Muscle of leg (tissue), 11 donors: ENCODE results near the gene SRC. TPM values are rescaled to one million over a fixed set of nuclear protein-coding genes. Genes with fewer than 3 reads are reported as not detected.

ENCODE experiments used
- DNase-seq: peaks from one replicate; pipeline ENCODE4 v3.0.0; 2013
- H3K27ac ChIP-seq: one replicate; pipeline ENCODE4 v1.5.1; 2013; ENCODE audit warnings: mild to moderate bottlenecking, low read length, control low read depth
- H3K27me3 ChIP-seq: one replicate; pipeline ENCODE4 v1.6.1; 2013; ENCODE audit warnings: low read length; ENCODE audit not compliant: control insufficient read depth, insufficient read depth
- H3K36me3 ChIP-seq: one replicate; pipeline ENCODE4 v1.6.1; 2013; ENCODE audit warnings: low read length; ENCODE audit not compliant: control insufficient read depth, insufficient read depth
- H3K4me1 ChIP-seq: one replicate; pipeline ENCODE4 v1.6.1; 2013; ENCODE audit warnings: low read length; ENCODE audit not compliant: control insufficient read depth, insufficient read depth
- H3K4me3 ChIP-seq: one replicate; pipeline ENCODE4 v1.5.1; 2013; ENCODE audit warnings: low read length, control low read depth
- H3K9me3 ChIP-seq: replicated peaks from 2 replicates; pipeline ENCODE4 v1.6.1; 2013; ENCODE audit warnings: low read depth, low read length; ENCODE audit not compliant: control insufficient read depth
- WGBS: methylation state at CpG from one replicate; pipeline ENCODE4 v1.1.5; 2013; ENCODE audit warnings: missing lambda C conversion rate; ENCODE audit not compliant: insufficient coverage; 5-methylcytosine and 5-hydroxymethylcytosine counted together
- polyA plus RNA-seq, 8 donors: library from polyadenylated mRNA; unstranded; fragments of 120-200 nt; gene quantifications; one replicate each; pipeline versions ENCODE4 v1.2.1 to v1.2.3, GENCODE V29; 2013; ENCODE audit warnings: inconsistent platforms in 1 of 8, low replicate concordance in 1 of 8; ENCODE audit not compliant: insufficient read length in 8 of 8, insufficient read depth in 1 of 8
- total RNA-seq: library from RNA; stranded (reverse); fragments of 120-200 nt; gene quantifications from one replicate; pipeline ENCODE4 v1.2.4, GENCODE V29; 2013

Gene SRC
- total and polyA plus RNA-seq, 9 donors, result 8.6 to 25.4 (median 16.6) TPM

DNA sequence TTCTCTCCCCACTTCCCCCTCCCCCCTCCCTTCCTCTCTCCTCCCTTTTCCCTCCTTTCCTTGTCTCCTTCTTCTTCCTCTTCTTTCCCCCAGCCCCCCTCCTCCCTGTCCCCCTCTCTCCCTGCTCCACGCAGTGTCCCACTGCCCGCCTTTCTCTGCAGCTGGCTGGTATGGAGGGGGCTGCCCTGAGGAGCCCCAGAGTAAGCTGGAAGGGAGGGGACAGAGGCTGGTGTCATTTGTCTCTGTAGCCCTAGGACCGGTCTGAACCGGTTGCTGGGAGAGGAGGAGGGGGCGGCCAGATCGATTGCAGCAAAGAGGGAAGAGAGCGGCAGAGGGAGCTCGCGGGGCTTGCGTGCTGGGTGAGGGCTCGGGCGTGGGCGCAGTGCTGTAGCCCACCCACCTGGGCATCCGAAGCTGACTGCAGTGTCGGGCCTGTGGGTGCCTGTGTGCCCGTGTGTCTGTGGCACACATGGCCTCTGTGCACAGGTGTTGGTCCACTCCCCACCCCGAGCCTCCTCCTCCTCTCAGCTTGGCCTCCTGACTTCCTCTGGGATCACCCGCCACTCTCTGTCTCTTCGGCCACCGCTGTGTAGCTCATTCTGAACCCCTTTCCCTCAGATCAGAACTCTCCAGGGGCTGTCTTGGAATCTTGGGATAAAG is 50.6 kb downstream of the SRC start:
- Histone ChIP-seq H3K36me3 (peaks cover 37% of the 10 kb centered on the region), H3K9me3 (no peaks in the 10 kb centered on the region), H3K27ac (peak overlapping the region; percentile 82), H3K27me3 (no peaks in the 10 kb centered on the region), H3K4me1 (peaks cover 46% of the 10 kb centered on the region), H3K4me3 (peak overlapping the region; percentile 14)
- WGBS, result 14% methylated on average over 18 of the region's 20 CpGs
- DNase-seq, result peak; percentile 89

DNA sequence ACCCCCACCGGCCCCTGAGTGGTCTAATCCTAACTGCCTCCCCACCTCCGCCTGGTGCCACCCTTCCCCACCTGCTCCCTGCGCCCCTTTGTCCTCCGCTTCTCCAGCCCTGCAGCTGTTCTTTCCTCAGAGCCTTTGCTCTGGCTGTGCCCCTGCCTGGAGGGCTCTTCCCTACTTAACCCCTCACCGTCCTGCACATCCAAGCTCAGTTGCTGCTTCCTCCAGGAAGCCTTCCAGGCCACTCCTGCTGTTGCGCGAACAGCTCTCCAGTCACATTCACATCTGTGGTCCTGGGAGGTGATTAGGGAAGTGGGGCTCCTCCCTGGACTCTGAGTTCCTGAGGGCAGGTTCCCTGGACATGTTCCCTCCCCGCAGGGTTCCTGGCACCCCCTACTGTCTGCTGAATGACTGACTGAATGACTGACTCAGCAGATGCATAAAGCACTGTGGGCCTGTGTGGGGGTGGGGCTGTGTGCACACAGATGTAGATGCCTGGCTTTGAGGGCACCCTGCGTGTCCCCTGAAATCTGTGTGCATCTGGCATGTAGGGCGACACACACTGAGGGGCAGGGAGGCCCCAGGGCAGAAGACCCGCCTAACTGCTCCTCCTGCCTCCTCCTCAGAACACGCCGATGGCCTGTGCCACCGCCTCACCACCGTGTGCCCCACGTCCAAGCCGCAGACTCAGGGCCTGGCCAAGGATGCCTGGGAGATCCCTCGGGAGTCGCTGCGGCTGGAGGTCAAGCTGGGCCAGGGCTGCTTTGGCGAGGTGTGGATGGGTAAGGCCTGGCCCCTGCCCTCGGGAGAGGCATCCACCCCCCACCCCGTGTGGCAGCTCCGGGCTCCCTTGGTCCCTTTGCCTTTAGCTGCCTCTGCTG is 51.4 kb downstream of the SRC start:
- Histone ChIP-seq H3K4me1 (peaks cover 46% of the 10 kb centered on the region), H3K27me3 (no peaks in the 10 kb centered on the region), H3K9me3 (no peaks in the 10 kb centered on the region), H3K27ac (peak overlapping the region; percentile 82), H3K4me3 (no peak overlapping the region), H3K36me3 (peaks cover 45% of the 10 kb centered on the region)
- DNase-seq, result peak; percentile 50
- 70% methylated on average over 18 of the region's 24 CpGs for WGBS

DNA sequence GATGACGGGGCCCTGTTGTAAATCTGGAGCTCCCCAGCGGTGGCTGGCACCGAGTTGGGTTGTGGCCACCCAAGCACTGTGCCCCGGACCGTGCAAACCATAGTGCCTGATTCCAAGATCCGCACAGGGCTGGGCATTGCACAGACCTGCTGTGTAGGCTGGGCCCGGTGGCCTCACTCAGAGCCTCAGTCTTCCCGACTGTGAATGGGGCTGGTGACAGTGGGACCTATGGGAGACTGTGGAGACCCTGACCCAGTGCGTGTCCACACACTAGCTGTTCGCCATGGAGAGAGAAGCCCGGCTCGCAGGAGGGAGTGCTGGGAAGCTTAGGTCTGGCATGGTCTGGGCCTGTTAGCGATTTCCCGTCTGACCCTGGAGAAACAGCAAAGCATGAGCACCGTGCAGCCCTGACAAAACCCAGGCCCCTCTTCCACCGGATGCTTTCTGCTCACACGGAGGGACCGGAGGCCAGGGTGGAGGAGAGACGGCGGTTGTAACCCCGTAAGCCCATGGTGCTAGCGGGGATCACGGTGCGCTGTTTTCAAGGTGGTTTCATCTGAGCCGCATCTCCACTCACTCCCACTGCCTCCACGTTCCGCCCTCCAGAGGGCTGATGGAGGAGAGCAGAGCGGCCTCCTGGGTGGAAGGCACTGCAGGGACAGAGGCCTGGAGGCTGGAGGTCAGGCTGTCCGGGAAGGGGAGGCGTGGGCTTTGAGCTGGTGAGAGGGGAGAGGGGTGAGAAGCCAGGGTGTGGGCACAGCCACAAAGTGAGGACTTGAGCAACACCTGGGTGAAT is 52.2 kb downstream of the SRC start:
- H3K4me3 ChIP-seq, result no peak overlapping the region
- WGBS, result 68% methylated on average over 20 of the region's 30 CpGs
- H3K4me1 ChIP-seq, result peaks cover 42% of the 10 kb centered on the region
- no peak overlapping the region for H3K27ac ChIP-seq
- H3K9me3 ChIP-seq, result no peaks in the 10 kb centered on the region
- no peaks in the 10 kb centered on the region for H3K27me3 ChIP-seq
- no peak for DNase-seq
- H3K36me3 ChIP-seq, result peaks cover 53% of the 10 kb centered on the region

DNA sequence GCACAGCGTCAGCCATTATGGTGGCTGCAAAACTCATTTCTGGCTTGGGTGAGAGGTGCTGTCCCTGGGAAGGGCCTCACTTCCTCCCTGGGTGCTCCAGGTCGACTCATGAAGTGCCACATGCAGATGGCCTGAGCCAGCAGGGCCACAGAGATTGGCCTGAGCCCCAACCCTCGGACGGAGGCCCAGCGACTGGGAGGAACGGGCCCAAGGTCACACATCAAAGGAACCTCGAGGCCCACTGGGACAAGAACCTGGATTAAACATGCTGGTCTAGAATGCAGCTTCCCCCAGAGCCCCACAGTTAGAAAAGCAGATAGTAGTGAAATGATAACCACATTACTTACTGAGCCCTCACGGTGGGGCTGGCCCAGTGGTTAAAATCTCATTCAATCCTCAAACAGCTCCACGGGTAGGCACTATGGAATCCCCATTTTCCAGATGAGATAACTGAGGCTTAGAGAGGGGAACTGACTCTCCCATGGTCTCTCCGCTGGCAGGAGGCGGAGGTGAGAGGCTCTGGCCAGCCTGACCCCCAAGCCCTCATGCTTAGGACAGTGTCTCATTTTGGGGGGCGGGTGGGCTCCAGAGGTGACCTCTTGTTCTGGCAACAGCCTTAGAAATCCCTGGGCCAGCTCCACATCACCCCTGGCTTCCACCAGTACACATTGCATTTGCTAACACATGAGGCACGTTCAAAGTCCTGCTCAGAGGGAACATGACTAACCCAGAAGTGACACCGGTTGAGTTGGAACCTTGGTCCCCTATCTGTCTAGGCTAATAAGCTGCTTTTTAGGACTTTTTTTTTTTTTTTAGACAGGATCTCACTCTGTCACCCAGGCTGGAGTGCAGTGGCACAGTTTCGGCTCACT is 53.0 kb downstream of the SRC start:
- H3K36me3 ChIP-seq, result peaks cover 60% of the 10 kb centered on the region
- DNase-seq, result no peak
- H3K4me3 ChIP-seq, result no peak overlapping the region
- H3K9me3 ChIP-seq, result no peaks in the 10 kb centered on the region
- no peaks in the 10 kb centered on the region for H3K27me3 ChIP-seq
- WGBS, result 58% methylated on average over 11 of the region's 15 CpGs
- H3K4me1 ChIP-seq, result peaks cover 33% of the 10 kb centered on the region
- no peak overlapping the region for H3K27ac ChIP-seq

DNA sequence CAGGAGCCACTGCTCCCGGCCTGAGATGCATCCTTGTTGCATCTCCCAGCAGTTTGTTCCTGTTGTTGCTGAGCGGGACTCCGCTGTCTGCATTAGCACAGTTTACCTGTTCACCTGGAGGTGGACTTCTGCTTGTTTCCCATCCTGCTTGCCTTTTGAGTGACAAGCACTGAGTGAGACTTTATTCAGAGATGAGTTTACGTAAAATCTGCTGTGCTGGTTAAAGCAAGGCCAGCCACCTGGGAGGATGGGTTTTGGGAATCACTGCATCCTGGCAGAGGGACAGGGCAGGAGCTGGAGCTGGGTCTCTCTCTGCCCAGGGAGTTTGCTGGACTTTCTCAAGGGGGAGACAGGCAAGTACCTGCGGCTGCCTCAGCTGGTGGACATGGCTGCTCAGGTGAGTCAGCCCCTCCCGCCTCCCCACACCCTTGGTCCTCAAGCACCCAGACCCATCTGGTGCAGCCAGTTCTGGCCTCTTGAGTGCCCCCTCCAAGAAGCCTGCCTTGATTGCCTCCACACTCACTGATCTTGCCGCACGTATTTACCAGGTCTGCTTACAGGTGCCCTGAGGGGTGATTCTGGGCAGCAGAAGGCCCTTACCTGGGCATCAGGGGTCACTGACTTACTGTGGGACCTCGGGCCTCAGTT is 55.5 kb downstream of the SRC start:
- Histone ChIP-seq H3K27ac (no peak overlapping the region), H3K36me3 (peaks cover 62% of the 10 kb centered on the region), H3K9me3 (no peaks in the 10 kb centered on the region), H3K27me3 (no peaks in the 10 kb centered on the region), H3K4me3 (no peak overlapping the region), H3K4me1 (peaks cover 14% of the 10 kb centered on the region)
- 91% methylated on average over 9 of the region's 9 CpGs for WGBS
- no peak for DNase-seq

DNA sequence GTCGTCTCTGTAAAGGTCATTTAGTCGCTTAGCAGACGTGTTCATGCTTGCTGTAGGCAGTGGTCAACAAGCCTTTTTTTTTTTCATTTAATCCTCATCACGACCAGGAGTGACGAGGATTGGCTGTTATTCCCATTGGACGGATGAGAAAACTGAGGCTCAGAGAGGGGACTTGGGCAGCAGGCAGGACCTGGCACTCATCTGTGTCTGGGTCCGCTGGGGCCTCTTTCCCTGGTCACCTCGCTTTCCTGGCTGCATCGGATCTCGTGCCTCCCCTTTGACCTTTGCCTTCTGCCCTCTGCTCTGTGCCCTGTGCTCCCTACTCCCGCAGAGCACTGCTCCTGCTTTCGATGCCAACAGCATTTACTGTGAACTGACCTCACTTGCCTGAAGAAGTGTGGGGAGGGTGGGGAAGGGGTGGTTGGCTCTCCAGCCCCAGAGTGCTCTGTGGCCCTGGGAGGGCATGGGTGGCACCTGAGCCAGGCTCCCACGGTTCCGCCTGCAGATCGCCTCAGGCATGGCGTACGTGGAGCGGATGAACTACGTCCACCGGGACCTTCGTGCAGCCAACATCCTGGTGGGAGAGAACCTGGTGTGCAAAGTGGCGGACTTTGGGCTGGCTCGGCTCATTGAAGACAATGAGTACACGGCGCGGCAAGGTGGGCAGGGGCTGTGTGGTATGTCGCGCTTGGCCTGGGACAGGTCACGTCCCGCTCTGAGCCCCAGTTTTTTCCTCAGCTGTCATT is 56.2 kb downstream of the SRC start:
- DNase-seq, result no peak
- 86% methylated on average over 30 of the region's 30 CpGs for WGBS
- Histone ChIP-seq H3K27ac (no peak overlapping the region), H3K9me3 (no peaks in the 10 kb centered on the region), H3K4me3 (no peak overlapping the region), H3K36me3 (peaks cover 60% of the 10 kb centered on the region), H3K4me1 (peaks cover 10% of the 10 kb centered on the region), H3K27me3 (no peaks in the 10 kb centered on the region)

DNA sequence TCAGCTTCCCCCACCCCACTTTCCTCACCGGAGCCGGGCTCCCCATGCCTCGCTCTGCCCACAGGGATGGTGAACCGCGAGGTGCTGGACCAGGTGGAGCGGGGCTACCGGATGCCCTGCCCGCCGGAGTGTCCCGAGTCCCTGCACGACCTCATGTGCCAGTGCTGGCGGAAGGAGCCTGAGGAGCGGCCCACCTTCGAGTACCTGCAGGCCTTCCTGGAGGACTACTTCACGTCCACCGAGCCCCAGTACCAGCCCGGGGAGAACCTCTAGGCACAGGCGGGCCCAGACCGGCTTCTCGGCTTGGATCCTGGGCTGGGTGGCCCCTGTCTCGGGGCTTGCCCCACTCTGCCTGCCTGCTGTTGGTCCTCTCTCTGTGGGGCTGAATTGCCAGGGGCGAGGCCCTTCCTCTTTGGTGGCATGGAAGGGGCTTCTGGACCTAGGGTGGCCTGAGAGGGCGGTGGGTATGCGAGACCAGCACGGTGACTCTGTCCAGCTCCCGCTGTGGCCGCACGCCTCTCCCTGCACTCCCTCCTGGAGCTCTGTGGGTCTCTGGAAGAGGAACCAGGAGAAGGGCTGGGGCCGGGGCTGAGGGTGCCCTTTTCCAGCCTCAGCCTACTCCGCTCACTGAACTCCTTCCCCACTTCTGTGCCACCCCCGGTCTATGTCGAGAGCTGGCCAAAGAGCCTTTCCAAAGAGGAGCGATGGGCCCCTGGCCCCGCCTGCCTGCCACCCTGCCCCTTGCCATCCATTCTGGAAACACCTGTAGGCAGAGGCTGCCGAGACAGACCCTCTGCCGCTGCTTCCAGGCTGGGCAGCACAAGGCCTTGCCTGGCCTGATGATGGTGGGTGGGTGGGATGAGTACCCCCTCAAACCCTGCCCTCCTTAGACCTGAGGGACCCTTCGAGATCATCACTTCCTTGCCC is 57.4 kb downstream of the SRC start:
- Histone ChIP-seq H3K9me3 (no peaks in the 10 kb centered on the region), H3K27me3 (peaks cover 4% of the 10 kb centered on the region), H3K4me3 (no peak overlapping the region), H3K27ac (no peak overlapping the region), H3K36me3 (peaks cover 50% of the 10 kb centered on the region), H3K4me1 (peaks cover 19% of the 10 kb centered on the region)
- 92% methylated on average over 31 of the region's 37 CpGs for WGBS
- no peak for DNase-seq

DNA sequence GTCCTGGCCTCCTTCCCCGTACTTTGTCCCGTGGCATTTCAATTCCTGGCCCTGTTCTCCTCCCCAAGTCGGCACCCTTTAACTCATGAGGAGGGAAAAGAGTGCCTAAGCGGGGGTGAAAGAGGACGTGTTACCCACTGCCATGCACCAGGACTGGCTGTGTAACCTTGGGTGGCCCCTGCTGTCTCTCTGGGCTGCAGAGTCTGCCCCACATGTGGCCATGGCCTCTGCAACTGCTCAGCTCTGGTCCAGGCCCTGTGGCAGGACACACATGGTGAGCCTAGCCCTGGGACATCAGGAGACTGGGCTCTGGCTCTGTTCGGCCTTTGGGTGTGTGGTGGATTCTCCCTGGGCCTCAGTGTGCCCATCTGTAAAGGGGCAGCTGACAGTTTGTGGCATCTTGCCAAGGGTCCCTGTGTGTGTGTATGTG is 58.5 kb downstream of the SRC start:
- Histone ChIP-seq H3K4me1 (peaks cover 30% of the 10 kb centered on the region), H3K4me3 (no peak overlapping the region), H3K9me3 (no peaks in the 10 kb centered on the region), H3K27ac (no peak overlapping the region), H3K27me3 (peaks cover 7% of the 10 kb centered on the region), H3K36me3 (peaks cover 43% of the 10 kb centered on the region)
- no peak for DNase-seq
- WGBS, result 80% methylated on average over 6 of the region's 6 CpGs
